CD14-positive monocyte (primary cell): ENCODE measurements around the gene PREX1. TPM values are rescaled to one million over a fixed set of nuclear protein-coding genes. Genes with fewer than 3 reads are reported as not detected.

Source experiments
- DNase-seq, 3 donors: peaks; one replicate each; pipeline ENCODE4 v3.0.0-alpha.2; 2011 to 2022
- H2AFZ ChIP-seq: 2 replicates; pipeline ENCODE4 v1.6.0; 2012; ENCODE audit warnings: mild to moderate bottlenecking, low read depth, low read length, inconsistent platforms; ENCODE audit not compliant: insufficient read depth, poor library complexity, severe bottlenecking
- H3K27ac ChIP-seq, 2 donors: 1 replicate in 1 of 2; 2 replicates in 1 of 2; pipeline ENCODE4 v1.5.1; 2012 to 2013; ENCODE audit warnings: low read length in 2 of 2, control low read depth in 1 of 2, inconsistent platforms in 1 of 2, low read depth in 1 of 2, mild to moderate bottlenecking in 1 of 2
- H3K27me3 ChIP-seq, 2 donors: one replicate each; pipeline versions ENCODE4 v1.6.0 to v1.6.1; 2011 to 2013; ENCODE audit warnings: low read length in 2 of 2; ENCODE audit not compliant: control insufficient read depth in 2 of 2, insufficient read depth in 2 of 2
- H3K36me3 ChIP-seq, 2 donors: replicated peaks in 1 of 2; 1 replicate in 1 of 2; 2 replicates in 1 of 2; pipeline versions ENCODE4 v1.5.1 to v1.6.1; 2012 to 2013; ENCODE audit warnings: low read length in 2 of 2, control low read depth in 1 of 2, inconsistent platforms in 1 of 2, mild to moderate bottlenecking in 1 of 2; ENCODE audit not compliant: insufficient read depth in 2 of 2, control insufficient read depth in 1 of 2
- H3K4me1 ChIP-seq, 2 donors: 1 replicate in 1 of 2; 2 replicates in 1 of 2; pipeline versions ENCODE4 v1.5.1 to v1.6.1; 2012 to 2013; ENCODE audit warnings: low read length in 2 of 2, control low read depth in 1 of 2, inconsistent platforms in 1 of 2, mild to moderate bottlenecking in 1 of 2, moderate library complexity in 1 of 2; ENCODE audit not compliant: insufficient read depth in 2 of 2, control insufficient read depth in 1 of 2
- H3K4me2 ChIP-seq: replicated peaks from 2 replicates; pipeline ENCODE3; 2012; ENCODE audit warnings: low read length, moderate library complexity, mild to moderate bottlenecking; ENCODE audit not compliant: poor library complexity, severe bottlenecking; ENCODE audit errors: extremely low read depth
- H3K4me3 ChIP-seq, 3 experiments: fragments of 200-600 bp in 1 of 3; sonication (generic) in 1 of 3; replicated peaks in 1 of 3; 1 replicate in 2 of 3; 2 replicates in 1 of 3; pipeline ENCODE4 v1.5.1; 2011 to 2013; ENCODE audit warnings: low read length in 3 of 3, mild to moderate bottlenecking in 3 of 3, control low read depth in 2 of 3, low read depth in 2 of 3, inconsistent platforms in 1 of 3, moderate library complexity in 1 of 3
- H3K79me2 ChIP-seq: 2 replicates; pipeline ENCODE4 v1.6.0; 2012; ENCODE audit warnings: mild to moderate bottlenecking, control low read depth, inconsistent platforms, low read length, moderate library complexity; ENCODE audit not compliant: insufficient read depth
- H3K9ac ChIP-seq: 2 replicates; pipeline ENCODE4 v1.6.0; 2017; ENCODE audit warnings: low read length, mild to moderate bottlenecking; ENCODE audit not compliant: insufficient read depth, poor library complexity, severe bottlenecking
- H3K9me3 ChIP-seq, 2 donors: replicated peaks in 1 of 2; 1 replicate in 1 of 2; 2 replicates in 1 of 2; pipeline versions ENCODE4 v1.5.1 to v1.6.1; 2012 to 2013; ENCODE audit warnings: low read length in 2 of 2, control low read depth in 1 of 2; ENCODE audit not compliant: control insufficient read depth in 1 of 2, insufficient read depth in 1 of 2
- H4K20me1 ChIP-seq: 2 replicates; pipeline ENCODE4 v1.6.0; 2012; ENCODE audit warnings: mild to moderate bottlenecking, low read length, control low read depth, moderate library complexity; ENCODE audit not compliant: insufficient read depth
- H3K27ac Mint-ChIP-seq, 7 donors: one replicate each; pipeline ENCODE4 v1.8.0; 2020; ENCODE audit warnings: mild to moderate bottlenecking in 7 of 7, mixed read lengths in 7 of 7, moderate library complexity in 6 of 7, inconsistent platforms in 2 of 7
- H3K27me3 Mint-ChIP-seq, 3 donors: one replicate each; pipeline ENCODE4 v1.8.0; 2021 to 2022; ENCODE audit warnings: low read depth in 3 of 3, mild to moderate bottlenecking in 3 of 3, mixed read lengths in 3 of 3, moderate library complexity in 3 of 3, inconsistent platforms in 1 of 3
- H3K36me3 Mint-ChIP-seq, 2 donors: one replicate each; pipeline ENCODE4 v1.8.0; 2020; ENCODE audit warnings: mixed read lengths in 2 of 2, inconsistent platforms in 1 of 2, mild to moderate bottlenecking in 1 of 2
- H3K4me1 Mint-ChIP-seq: one replicate; pipeline ENCODE4 v1.8.0; 2020; ENCODE audit warnings: mild to moderate bottlenecking, mixed read lengths
- H3K4me3 Mint-ChIP-seq, 2 donors: one replicate each; pipeline ENCODE4 v1.8.0; 2020; ENCODE audit warnings: mild to moderate bottlenecking in 2 of 2, mixed read lengths in 2 of 2, moderate library complexity in 1 of 2
- H3K9me3 Mint-ChIP-seq, 7 donors: one replicate each; pipeline ENCODE4 v1.8.0; 2020 to 2022; ENCODE audit warnings: mixed read lengths in 7 of 7, mild to moderate bottlenecking in 6 of 7, moderate library complexity in 6 of 7, inconsistent platforms in 2 of 7
- WGBS: methylation state at CpG from one replicate; pipeline ENCODE4 v1.1.5; 2013; ENCODE audit warnings: missing lambda C conversion rate; ENCODE audit not compliant: insufficient coverage; 5-methylcytosine and 5-hydroxymethylcytosine counted together
- intact Hi-C, 2 donors: fragments of 100-400 bp; cut with micrococcal nuclease; formaldehyde crosslinking; loops; one replicate each; pipeline versions ENCODE4 v1.15.0 to v1.15.1; 2023
- polyA plus RNA-seq, 3 donors: library from polyadenylated mRNA; depleted of rRNA in 1 of 3; unstranded in 2 of 3; stranded (reverse) in 1 of 3; fragments of 300-500 nt in 2 of 3; fragments of >200 nt in 1 of 3; fragmentation: Illumina TruSeq in 2 of 3; gene quantifications; 1 replicate in 2 of 3; 2 replicates in 1 of 3; pipeline ENCODE4 v1.2.3, GENCODE V29; 2012 to 2021
- TF ChIP-seq, protein P1 (sequence below): fragments of 200-600 bp; IDR thresholded peaks from one replicate; pipeline ENCODE4 v1.8.0; 2022; ENCODE audit warnings: antibody characterized with exemption, mild to moderate bottlenecking

Gene PREX1
- polyA plus RNA-seq, 3 donors = 24.3 to 114 (median 27.5) TPM

DNA sequence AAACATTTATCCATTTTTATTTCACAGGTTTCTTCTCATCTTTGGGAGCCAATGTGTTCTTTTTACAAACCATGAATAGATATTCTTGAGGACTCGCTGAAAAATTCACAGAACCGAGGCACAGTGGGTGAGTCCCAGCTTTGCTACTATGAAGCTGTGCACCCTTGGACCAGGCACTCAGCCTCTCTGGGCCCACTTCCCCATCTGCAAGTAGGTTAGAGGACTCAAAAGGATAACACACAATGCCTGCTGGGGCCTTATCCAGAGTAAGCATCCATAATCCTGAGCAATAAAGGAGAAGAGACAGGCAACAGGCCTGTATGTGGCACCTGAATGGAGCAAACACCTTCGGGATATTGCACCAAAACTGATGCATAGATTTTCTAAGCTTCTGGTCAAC lies 153.3 kb downstream of the PREX1 start:
- peaks cover 5 to 24% of the 10 kb centered on the region in 2 donors for H3K4me1 ChIP-seq
- H3K27ac Mint-ChIP-seq = peak overlapping the region in 2 of 7 donors; percentile 12 to 36
- WGBS = 100% methylated on average over 3 of the region's 3 CpGs

DNA sequence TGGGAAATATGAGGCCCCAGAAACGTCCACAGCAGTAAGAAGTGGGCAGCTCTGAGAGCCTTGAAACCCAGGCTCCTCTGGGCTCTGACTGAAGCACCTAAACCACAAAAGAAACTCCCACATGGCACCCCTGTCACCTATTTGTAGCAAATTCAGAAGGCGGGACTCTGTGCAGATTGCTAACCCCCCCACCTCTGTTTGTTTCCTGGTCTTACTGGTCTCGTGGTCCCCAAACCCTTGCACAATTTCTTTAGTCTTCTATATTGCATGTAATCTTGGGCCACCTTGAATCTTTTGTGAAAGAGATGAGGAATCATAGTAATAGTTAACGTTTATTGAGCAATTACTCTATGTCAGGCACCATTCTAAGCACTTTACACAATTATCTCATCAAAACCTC lies 154.3 kb downstream of the PREX1 start:
- Mint-ChIP-seq H3K9me3 (peaks cover 0 to 2% (median 0%) of the 10 kb centered on the region in 7 donors), H3K4me3 (no peak overlapping the region), H3K4me1 (peaks cover 38% of the 10 kb centered on the region), H3K36me3 (peaks cover 58 to 79% of the 10 kb centered on the region in 2 donors), H3K27me3 (no peaks in the 10 kb centered on the region), H3K27ac (peak overlapping the region in 3 of 7 donors; percentile 10 to 81 (median 58))
- Histone ChIP-seq H3K27ac (peak overlapping the region in 1 of 2 donors; percentile 21), H3K9ac (no peak overlapping the region), H2AFZ (no peak overlapping the region), H3K36me3 (peaks cover 87 to 100% of the 10 kb centered on the region in 2 donors), H3K4me1 (peaks cover 5 to 24% of the 10 kb centered on the region in 2 donors), H3K9me3 (no peaks in the 10 kb centered on the region), H3K4me3 (no peak overlapping the region), H3K79me2 (peaks cover 18% of the 10 kb centered on the region), H3K4me2 (no peak overlapping the region), H4K20me1 (peaks cover 100% of the 10 kb centered on the region), H3K27me3 (no peaks in the 10 kb centered on the region)
- no peak for DNase-seq
- TF ChIP-seq, protein P1, sequence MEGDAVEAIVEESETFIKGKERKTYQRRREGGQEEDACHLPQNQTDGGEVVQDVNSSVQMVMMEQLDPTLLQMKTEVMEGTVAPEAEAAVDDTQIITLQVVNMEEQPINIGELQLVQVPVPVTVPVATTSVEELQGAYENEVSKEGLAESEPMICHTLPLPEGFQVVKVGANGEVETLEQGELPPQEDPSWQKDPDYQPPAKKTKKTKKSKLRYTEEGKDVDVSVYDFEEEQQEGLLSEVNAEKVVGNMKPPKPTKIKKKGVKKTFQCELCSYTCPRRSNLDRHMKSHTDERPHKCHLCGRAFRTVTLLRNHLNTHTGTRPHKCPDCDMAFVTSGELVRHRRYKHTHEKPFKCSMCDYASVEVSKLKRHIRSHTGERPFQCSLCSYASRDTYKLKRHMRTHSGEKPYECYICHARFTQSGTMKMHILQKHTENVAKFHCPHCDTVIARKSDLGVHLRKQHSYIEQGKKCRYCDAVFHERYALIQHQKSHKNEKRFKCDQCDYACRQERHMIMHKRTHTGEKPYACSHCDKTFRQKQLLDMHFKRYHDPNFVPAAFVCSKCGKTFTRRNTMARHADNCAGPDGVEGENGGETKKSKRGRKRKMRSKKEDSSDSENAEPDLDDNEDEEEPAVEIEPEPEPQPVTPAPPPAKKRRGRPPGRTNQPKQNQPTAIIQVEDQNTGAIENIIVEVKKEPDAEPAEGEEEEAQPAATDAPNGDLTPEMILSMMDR = no peak
- intact Hi-C loops = no loop called here
- 0% methylated on average over 1 of the region's 4 CpGs for WGBS

More for the DNA sequence above, 153.3 kb downstream of the PREX1 start:
- H3K27me3 Mint-ChIP-seq = no peaks in the 10 kb centered on the region
- H3K79me2 ChIP-seq = peaks cover 18% of the 10 kb centered on the region
- H3K36me3 ChIP-seq = peaks cover 88 to 100% of the 10 kb centered on the region in 2 donors
- intact Hi-C loops = no loop called here
- no peak overlapping the region for H3K4me3 Mint-ChIP-seq
- H4K20me1 ChIP-seq = peaks cover 100% of the 10 kb centered on the region
- no peak overlapping the region for H3K4me2 ChIP-seq
- peaks cover 51 to 75% of the 10 kb centered on the region in 2 donors for H3K36me3 Mint-ChIP-seq
- peaks cover 38% of the 10 kb centered on the region for H3K4me1 Mint-ChIP-seq
- no peaks in the 10 kb centered on the region for H3K27me3 ChIP-seq
- DNase-seq = no peak
- H3K9me3 ChIP-seq = no peaks in the 10 kb centered on the region
- H2AFZ ChIP-seq = no peak overlapping the region
- peaks cover 0 to 4% (median 0%) of the 10 kb centered on the region in 7 donors for H3K9me3 Mint-ChIP-seq
- no peak overlapping the region for H3K4me3 ChIP-seq
- TF ChIP-seq, protein P1 = no peak
- H3K9ac ChIP-seq = no peak overlapping the region
- H3K27ac ChIP-seq = peak overlapping the region in 1 of 2 donors; percentile 21
